Stromal cell of bone marrow (primary cell): ENCODE results near the gene EPN1.

Source experiments
- DNase-seq: peaks from one replicate; pipeline ENCODE4 v3.0.0-alpha.2; 2012; ENCODE audit warnings: low read depth

Gene EPN1

GRCh38 chr19:55674841-55675660 is at the start of gene EPN1:
Gene EPN1, plus strand, starts transcription at chr19:55675226. Its CDS starts 3,402 bp downstream, at chr19:55678628.
- DNase-seq = peak; percentile 92

GRCh38 chr19:55626350-55626749 is 48.7 kb upstream of the EPN1 start:
- DNase-seq = no peak

- peak; percentile 86 for DNase-seq
These were observed 42.6 kb upstream of the EPN1 start for GRCh38 chr19:55632463-55632834.

GRCh38 chr19:55633861-55634260 is 41.2 kb upstream of the EPN1 start:
- DNase-seq = no peak

GRCh38 chr19:55635334-55635717 is 39.7 kb upstream of the EPN1 start:
- no peak for DNase-seq

- no peak for DNase-seq
These were observed 39.1 kb upstream of the EPN1 start for GRCh38 chr19:55635856-55636440.

GRCh38 chr19:55636723-55637122 is 38.3 kb upstream of the EPN1 start:
- DNase-seq = no peak

- no peak for DNase-seq
These were observed 37.5 kb upstream of the EPN1 start for GRCh38 chr19:55637534-55637933.

GRCh38 chr19:55638864-55639359 is 36.1 kb upstream of the EPN1 start:
- no peak for DNase-seq

GRCh38 chr19:55640043-55640576 is 34.9 kb upstream of the EPN1 start:
- DNase-seq = no peak

GRCh38 chr19:55640577-55641425 is 34.2 kb upstream of the EPN1 start, which contains the start of gene ZNF580:
Gene ZNF580, plus strand, starts transcription at chr19:55641002. Its CDS starts 1,507 bp downstream, at chr19:55642509.
- DNase-seq = no peak

GRCh38 chr19:55641426-55642152 is 33.4 kb upstream of the EPN1 start:
- no peak for DNase-seq

- DNase-seq = no peak
These were observed 32.6 kb upstream of the EPN1 start for GRCh38 chr19:55642153-55643002.

- DNase-seq = no peak
These were observed 31.8 kb upstream of the EPN1 start, which contains the start of gene ZNF581 for GRCh38 chr19:55643003-55643886. Gene ZNF581, plus strand, starts transcription at chr19:55643649. Its CDS starts 923 bp downstream, at chr19:55644572.

GRCh38 chr19:55643887-55644176 is 31.2 kb upstream of the EPN1 start:
- no peak for DNase-seq

- DNase-seq = no peak
These were observed 30.7 kb upstream of the EPN1 start for GRCh38 chr19:55644191-55644833.

GRCh38 chr19:55644842-55645511 is 30.0 kb upstream of the EPN1 start:
- no peak for DNase-seq

GRCh38 chr19:55645512-55645881 is 29.5 kb upstream of the EPN1 start:
- no peak for DNase-seq
